Measurements from ENCODE around the gene C1QTNF2. TPM values are rescaled to one million over a fixed set of nuclear protein-coding genes. Genes with fewer than 3 reads are reported as not detected.

The C1QTNF2 gene
- total RNA-seq, 1 donor from 2014 or later = 1.0 TPM

- TF ChIP-seq CTCF (IDR thresholded peaks at IDR 0.05; ENCODE audit: partially characterized antibody, unreplicated experiment) = no peak
- H3K27ac Mint-ChIP-seq (ENCODE audit: unreplicated experiment) = peak within 1 kb of the TSS; percentile 97
These were observed 29.3 kb upstream of the C1QTNF2 start, which contains the start of gene FAM200C for GRCh38 chr5:160399402-160400353. Gene FAM200C (minus strand): TSS chr5:160400054. CDS start chr5:160395490, 4,564 bp downstream.

GRCh38 chr5:160398806-160399205 lies 28.4 kb upstream of the C1QTNF2 start:
- H3K27ac Mint-ChIP-seq (ENCODE audit: unreplicated experiment) = peak overlapping the region; percentile 97
- H3K27me3 Mint-ChIP-seq (ENCODE audit: unreplicated experiment) = peaks cover 6% of the 10 kb centered on the region
- H3K36me3 Mint-ChIP-seq (ENCODE audit: unreplicated experiment) = no peaks in the 10 kb centered on the region
- H3K4me3 Mint-ChIP-seq (ENCODE audit: unreplicated experiment) = peak overlapping the region; percentile 92
- DNase-seq = no peak
- H3K4me1 Mint-ChIP-seq (ENCODE audit: low read depth, unreplicated experiment) = peaks cover 13% of the 10 kb centered on the region
- peaks cover 10% of the 10 kb centered on the region for H3K9me3 Mint-ChIP-seq (ENCODE audit: unreplicated experiment)
- no peak for TF ChIP-seq CTCF (IDR thresholded peaks at IDR 0.05; ENCODE audit: partially characterized antibody, unreplicated experiment)

More at GRCh38 chr5:160399402-160400353, 29.3 kb upstream of the C1QTNF2 start, which contains the start of gene FAM200C:
- H3K4me3 Mint-ChIP-seq (ENCODE audit: unreplicated experiment) = peak within 1 kb of the TSS; percentile 92
- H3K4me1 Mint-ChIP-seq (ENCODE audit: low read depth, unreplicated experiment) = peaks cover 13% of the 10 kb centered on the region
- H3K36me3 Mint-ChIP-seq (ENCODE audit: unreplicated experiment) = no peaks in the 10 kb centered on the region
- DNase-seq = peak; percentile 95
- H3K9me3 Mint-ChIP-seq (ENCODE audit: unreplicated experiment) = peaks cover 10% of the 10 kb centered on the region
- H3K27me3 Mint-ChIP-seq (ENCODE audit: unreplicated experiment) = peaks cover 6% of the 10 kb centered on the region

GRCh38 chr5:160397492-160397891 lies 27.1 kb upstream of the C1QTNF2 start:
- Mint-ChIP-seq H3K4me1 (ENCODE audit: low read depth, unreplicated experiment) (peaks cover 13% of the 10 kb centered on the region), H3K27me3 (ENCODE audit: unreplicated experiment) (peaks cover 6% of the 10 kb centered on the region), H3K36me3 (ENCODE audit: unreplicated experiment) (no peaks in the 10 kb centered on the region), H3K27ac (ENCODE audit: unreplicated experiment) (no peak overlapping the region), H3K9me3 (ENCODE audit: unreplicated experiment) (peaks cover 10% of the 10 kb centered on the region), H3K4me3 (ENCODE audit: unreplicated experiment) (no peak overlapping the region)
- TF ChIP-seq CTCF (IDR thresholded peaks at IDR 0.05; ENCODE audit: partially characterized antibody, unreplicated experiment) = no peak
- no peak for DNase-seq

GRCh38 chr5:160395111-160395510 lies 24.7 kb upstream of the C1QTNF2 start:
- Mint-ChIP-seq H3K27me3 (ENCODE audit: unreplicated experiment) (peaks cover 5% of the 10 kb centered on the region), H3K27ac (ENCODE audit: unreplicated experiment) (peak overlapping the region; percentile 26), H3K36me3 (ENCODE audit: unreplicated experiment) (no peaks in the 10 kb centered on the region), H3K4me3 (ENCODE audit: unreplicated experiment) (no peak overlapping the region), H3K9me3 (ENCODE audit: unreplicated experiment) (peaks cover 8% of the 10 kb centered on the region), H3K4me1 (ENCODE audit: low read depth, unreplicated experiment) (peaks cover 13% of the 10 kb centered on the region)
- DNase-seq = no peak
- no peak for TF ChIP-seq CTCF (IDR thresholded peaks at IDR 0.05; ENCODE audit: partially characterized antibody, unreplicated experiment)
